HFFc6 (cell line): ENCODE results near the gene ENTPD3. TPM values are rescaled to one million over a fixed set of nuclear protein-coding genes. Genes with fewer than 3 reads are reported as not detected.

Experiments
- DNase-seq: peaks from one replicate; pipeline ENCODE4 v3.0.0-alpha.2; 2018
- H3K27ac Mint-ChIP-seq: 2 replicates; pipeline ENCODE4 v1.8.0; 2020; ENCODE audit warnings: mild to moderate bottlenecking, mixed read lengths
- H3K27me3 Mint-ChIP-seq: 2 replicates; pipeline ENCODE4 v1.8.0; 2021; ENCODE audit warnings: mild to moderate bottlenecking, moderate library complexity, mixed read lengths; ENCODE audit not compliant: insufficient read depth
- H3K36me3 Mint-ChIP-seq: 2 replicates; pipeline ENCODE4 v1.8.0; 2021; ENCODE audit warnings: low read depth, mixed read lengths
- H3K4me1 Mint-ChIP-seq: 2 replicates; pipeline ENCODE4 v1.8.0; 2020; ENCODE audit warnings: low read depth, mixed read lengths
- H3K4me3 Mint-ChIP-seq: 2 replicates; pipeline ENCODE4 v1.8.0; 2020; ENCODE audit warnings: mild to moderate bottlenecking, moderate library complexity, mixed read lengths
- H3K9me3 Mint-ChIP-seq: 2 replicates; pipeline ENCODE4 v1.8.0; 2020; ENCODE audit warnings: mild to moderate bottlenecking, mixed read lengths
- CTCF ChIP-seq: fragments of 200-600 bp; sonication (generic); IDR thresholded peaks from 2 replicates; pipeline ENCODE4 v1.5.0; 2021; ENCODE audit warnings: antibody characterized with exemption, mild to moderate bottlenecking
- total RNA-seq, 6 experiments: library from RNA; stranded (reverse); fragmentation: NEBNext Ultra II Directional; extraction: Animal tissue kit (Norgen Biotek cat#: 25700); gene quantifications; 2 replicates in 1 of 6; 3 replicates in 5 of 6; pipeline ENCODE4 v1.2.3, GENCODE V29; 2021

Gene ENTPD3
- total RNA-seq, 6 experiments from 2014 or later: not detected

- Mint-ChIP-seq H3K27ac (no peak overlapping the region), H3K27me3 (peaks cover 24% of the 10 kb centered on the region; the same call in 1 of the 2 replicates), H3K4me1 (peaks cover 5% of the 10 kb centered on the region), H3K9me3 (no peaks in the 10 kb centered on the region; the same call in 1 of the 2 replicates), H3K4me3 (no peak overlapping the region), H3K36me3 (no peaks in the 10 kb centered on the region)
- no peak for TF ChIP-seq CTCF
- DNase-seq: no peak
These were observed 891 bp downstream of the ENTPD3 start for GRCh38 chr3:40387895-40388254.

- no peaks in the 10 kb centered on the region for H3K4me1 Mint-ChIP-seq
- H3K36me3 Mint-ChIP-seq: no peaks in the 10 kb centered on the region
- peaks cover 4% of the 10 kb centered on the region for H3K27me3 Mint-ChIP-seq
- no peak for DNase-seq
- TF ChIP-seq CTCF: no peak
- no peak overlapping the region for H3K4me3 Mint-ChIP-seq
- H3K27ac Mint-ChIP-seq: no peak overlapping the region
- no peaks in the 10 kb centered on the region; the same call in 1 of the 2 replicates for H3K9me3 Mint-ChIP-seq
These were observed 9.4 kb downstream of the ENTPD3 start for GRCh38 chr3:40396406-40396805.

DNA sequence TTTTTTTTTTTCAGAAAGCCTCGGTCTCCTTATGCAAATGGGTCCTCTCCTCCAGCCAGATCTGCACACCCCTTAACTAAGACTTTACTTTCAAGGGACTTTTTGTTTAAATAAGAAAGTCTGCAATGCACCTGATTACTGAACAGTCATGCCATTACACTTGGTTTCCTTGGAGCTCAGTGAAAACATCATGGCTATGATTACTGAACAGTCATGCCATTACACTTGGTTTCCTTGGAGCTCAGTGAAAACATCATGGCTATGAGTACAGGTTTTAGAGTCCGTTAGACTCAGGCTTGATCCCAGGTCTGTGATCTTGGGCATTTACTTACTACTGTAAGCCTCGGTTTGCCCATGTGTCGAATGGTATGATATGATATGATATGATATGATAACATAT lies 10.1 kb downstream of the ENTPD3 start:
- Mint-ChIP-seq H3K36me3 (no peaks in the 10 kb centered on the region), H3K4me1 (no peaks in the 10 kb centered on the region), H3K27ac (no peak overlapping the region), H3K4me3 (no peak overlapping the region), H3K9me3 (no peaks in the 10 kb centered on the region; the same call in 1 of the 2 replicates), H3K27me3 (peaks cover 4% of the 10 kb centered on the region)
- no peak for DNase-seq
- no peak for TF ChIP-seq CTCF

DNA sequence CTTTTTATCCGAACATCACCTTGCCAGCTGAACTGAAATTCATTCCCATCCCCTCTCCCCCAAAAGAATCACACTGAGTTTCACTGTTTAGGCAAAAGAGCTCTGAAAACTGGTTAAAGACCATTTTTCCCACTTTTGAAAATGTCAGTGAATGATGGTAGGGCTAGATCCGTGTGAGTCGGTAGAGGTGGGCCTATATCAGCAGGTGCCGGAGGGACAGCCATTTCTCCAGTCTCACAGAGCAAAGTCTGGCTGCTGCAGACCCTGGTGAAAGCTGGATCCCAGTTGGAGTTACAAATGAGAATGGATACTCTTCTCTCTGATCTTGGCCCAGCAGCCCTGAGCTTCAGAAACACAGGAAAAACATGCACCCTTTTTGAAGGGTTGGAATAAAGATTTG lies 10.9 kb downstream of the ENTPD3 start:
- no peaks in the 10 kb centered on the region for H3K9me3 Mint-ChIP-seq
- no peak for TF ChIP-seq CTCF
- no peaks in the 10 kb centered on the region for H3K4me1 Mint-ChIP-seq
- DNase-seq: no peak
- H3K4me3 Mint-ChIP-seq: no peak overlapping the region
- no peaks in the 10 kb centered on the region for H3K36me3 Mint-ChIP-seq
- no peak overlapping the region for H3K27ac Mint-ChIP-seq
- peaks cover 6% of the 10 kb centered on the region for H3K27me3 Mint-ChIP-seq

DNA sequence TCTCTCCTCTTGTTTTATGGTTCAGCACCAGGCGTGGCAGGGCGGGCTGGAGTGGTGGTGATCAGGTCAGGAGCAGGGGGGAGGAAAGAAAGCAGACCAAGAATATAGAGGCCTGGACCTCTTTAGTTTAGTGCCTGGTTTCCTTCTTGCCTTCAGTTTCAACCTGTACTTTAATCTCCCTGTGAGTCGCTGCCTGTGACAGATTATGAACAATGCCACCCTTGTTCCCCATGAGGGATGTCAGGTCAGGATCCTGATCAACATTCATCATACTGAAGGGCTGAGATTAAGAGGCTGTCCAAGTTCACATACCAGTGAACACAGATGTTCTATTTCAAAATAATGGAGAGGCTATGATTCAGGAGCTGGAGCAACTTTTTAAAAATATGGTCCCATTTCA lies 11.4 kb downstream of the ENTPD3 start:
- Mint-ChIP-seq H3K36me3 (no peaks in the 10 kb centered on the region), H3K27ac (no peak overlapping the region), H3K4me1 (no peaks in the 10 kb centered on the region), H3K4me3 (no peak overlapping the region), H3K27me3 (peaks cover 10% of the 10 kb centered on the region), H3K9me3 (no peaks in the 10 kb centered on the region)
- no peak for TF ChIP-seq CTCF
- no peak for DNase-seq

- H3K9me3 Mint-ChIP-seq: no peaks in the 10 kb centered on the region
- no peak for TF ChIP-seq CTCF
- no peak overlapping the region for H3K4me3 Mint-ChIP-seq
- no peak for DNase-seq
- H3K4me1 Mint-ChIP-seq: no peaks in the 10 kb centered on the region
- no peak overlapping the region for H3K27ac Mint-ChIP-seq
- H3K27me3 Mint-ChIP-seq: peaks cover 9% of the 10 kb centered on the region
- H3K36me3 Mint-ChIP-seq: no peaks in the 10 kb centered on the region
These were observed 17.7 kb downstream of the ENTPD3 start for GRCh38 chr3:40404591-40405198.
